Sigmoid colon (tissue), 7 donors: ENCODE data around the gene NUF2. TPM values are rescaled to one million over a fixed set of nuclear protein-coding genes. Genes with fewer than 3 reads are reported as not detected.

Experiments used
- DNase-seq: peaks from one replicate; pipeline ENCODE4 v3.0.0-alpha.2; 2019
- H3K27ac ChIP-seq, 4 donors: fragments of 200-600 bp; sonication (generic); one replicate each; pipeline ENCODE4 v1.5.1; 2016 to 2019; ENCODE audit warnings: mild to moderate bottlenecking in 1 of 4
- H3K27me3 ChIP-seq, 3 donors: fragments of 200-600 bp; sonication (generic); one replicate each; pipeline ENCODE4 v1.5.1; 2019; ENCODE audit warnings: mild to moderate bottlenecking in 1 of 3
- H3K36me3 ChIP-seq, 4 donors: fragments of 200-600 bp; sonication (generic); one replicate each; pipeline ENCODE4 v1.5.1; 2016 to 2019
- H3K4me1 ChIP-seq, 4 donors: fragments of 200-600 bp; sonication (generic); one replicate each; pipeline ENCODE4 v1.5.1; 2017 to 2019
- H3K4me3 ChIP-seq, 4 donors: fragments of 200-600 bp; sonication (generic); one replicate each; pipeline ENCODE4 v1.5.1; 2017 to 2019; ENCODE audit warnings: mild to moderate bottlenecking in 2 of 4, moderate library complexity in 1 of 4
- H3K9me3 ChIP-seq, 4 donors: fragments of 200-600 bp in 3 of 4; sonication (generic) in 3 of 4; one replicate each; pipeline versions ENCODE4 v1.5.1 to v1.6.1; 2013 to 2019
- EP300 ChIP-seq, 4 donors: sonication (generic); formaldehyde crosslinking; IDR thresholded peaks; one replicate each; pipeline ENCODE4 v1.6.1; 2017; ENCODE audit warnings: antibody characterized with exemption in 4 of 4
- POLR2A ChIP-seq, 2 donors: fragments of 450-650 bp; IDR thresholded peaks; one replicate each; pipeline ENCODE4 v1.6.1; 2016; ENCODE audit warnings: antibody characterized with exemption in 2 of 2, mild to moderate bottlenecking in 2 of 2, moderate library complexity in 2 of 2
- POLR2AphosphoS5 ChIP-seq, 4 donors: sonication (generic); formaldehyde crosslinking; IDR thresholded peaks; one replicate each; pipeline ENCODE4 v1.6.1; 2017; ENCODE audit warnings: antibody characterized with exemption in 4 of 4
- WGBS, 2 donors: extraction: QIAGEN DNeasy Blood & Tissue Kit; methylation state at CpG; one replicate each; pipeline ENCODE4 v1.1.7; 2013; 5-methylcytosine and 5-hydroxymethylcytosine counted together
- intact Hi-C: fragments of 100-400 bp; cut with DNase I; formaldehyde crosslinking; loops from one replicate; pipeline ENCODE4 v1.15.1; 2023
- polyA plus RNA-seq, 3 donors: library from polyadenylated mRNA; stranded (reverse); fragments of 200-250 nt; gene quantifications; one replicate each; pipeline ENCODE4 v1.2.3, GENCODE V29; 2013
- total RNA-seq, 4 donors: library from RNA; depleted of rRNA; stranded (reverse); fragments of >200 nt; gene quantifications; one replicate each; pipeline ENCODE4 v1.1.0, GENCODE V29; 2016
- TF ChIP-seq, protein P1 (sequence below), 4 experiments: fragments of 450-650 bp in 3 of 4; fragments of 200-600 bp in 1 of 4; IDR thresholded peaks; one replicate each; pipeline ENCODE4 v1.5.1; 2016 to 2019; ENCODE audit warnings: antibody characterized with exemption in 4 of 4, mild to moderate bottlenecking in 3 of 4, moderate library complexity in 2 of 4
- donor health status: healthy with polysubstance abuse.
- donor health status: Bipolar disorder and iron deficiency.
- donor health status: healthy.

Gene NUF2
- total and polyA plus RNA-seq, 7 donors = 0.36 to 8.4 (median 1.9) TPM; not detected in 2

DNA sequence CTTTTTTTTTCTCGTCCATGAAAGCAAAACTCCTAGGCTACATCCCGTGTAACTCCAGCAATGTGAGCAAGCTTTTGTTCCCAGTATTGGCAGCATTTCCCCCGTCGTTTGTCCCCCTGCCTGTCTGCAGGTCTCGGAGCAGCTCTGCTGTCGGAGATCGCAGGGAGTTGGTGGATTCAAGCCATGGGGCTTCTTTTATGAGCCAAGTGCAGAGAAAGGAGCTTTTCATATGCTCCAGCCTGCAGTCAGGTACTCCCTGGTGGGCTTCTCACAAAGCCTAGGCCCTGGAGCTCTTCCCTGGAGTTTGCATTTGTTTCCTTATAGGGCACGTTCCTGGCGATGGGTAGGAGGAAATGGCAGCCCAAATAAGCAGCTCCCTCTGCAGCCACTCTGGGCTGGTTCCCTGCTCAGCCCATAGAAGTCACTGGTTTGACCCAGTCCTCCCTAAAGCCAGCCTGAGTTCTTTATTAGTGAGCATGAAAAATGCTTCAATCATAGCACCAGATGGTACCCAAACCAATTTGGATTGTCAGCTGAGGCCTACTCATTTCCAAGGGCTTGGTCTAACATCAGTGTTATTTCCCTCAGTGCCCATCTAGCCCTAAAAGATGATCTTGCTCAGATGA lies 78.3 kb downstream of the NUF2 start:
- H3K36me3 ChIP-seq = no peaks in the 10 kb centered on the region
- intact Hi-C loops = loop anchor here (10.0 kb wide), 1 partner anchor 1665 kb away; no protein-coding TSS in a partner anchor
- peaks cover 0 to 30% (median 0%) of the 10 kb centered on the region in 4 donors for H3K4me1 ChIP-seq
- no peak for DNase-seq
- peak overlapping the region in 1 of 4 donors; percentile 36 for H3K27ac ChIP-seq
- H3K4me3 ChIP-seq = no peak overlapping the region
- TF ChIP-seq POLR2AphosphoS5 (IDR thresholded peaks at IDR 0.05) (no peak), EP300 (IDR thresholded peaks at IDR 0.05) (no peak), POLR2A (IDR thresholded peaks at IDR 0.05) (no peak)
- TF ChIP-seq, protein P1, sequence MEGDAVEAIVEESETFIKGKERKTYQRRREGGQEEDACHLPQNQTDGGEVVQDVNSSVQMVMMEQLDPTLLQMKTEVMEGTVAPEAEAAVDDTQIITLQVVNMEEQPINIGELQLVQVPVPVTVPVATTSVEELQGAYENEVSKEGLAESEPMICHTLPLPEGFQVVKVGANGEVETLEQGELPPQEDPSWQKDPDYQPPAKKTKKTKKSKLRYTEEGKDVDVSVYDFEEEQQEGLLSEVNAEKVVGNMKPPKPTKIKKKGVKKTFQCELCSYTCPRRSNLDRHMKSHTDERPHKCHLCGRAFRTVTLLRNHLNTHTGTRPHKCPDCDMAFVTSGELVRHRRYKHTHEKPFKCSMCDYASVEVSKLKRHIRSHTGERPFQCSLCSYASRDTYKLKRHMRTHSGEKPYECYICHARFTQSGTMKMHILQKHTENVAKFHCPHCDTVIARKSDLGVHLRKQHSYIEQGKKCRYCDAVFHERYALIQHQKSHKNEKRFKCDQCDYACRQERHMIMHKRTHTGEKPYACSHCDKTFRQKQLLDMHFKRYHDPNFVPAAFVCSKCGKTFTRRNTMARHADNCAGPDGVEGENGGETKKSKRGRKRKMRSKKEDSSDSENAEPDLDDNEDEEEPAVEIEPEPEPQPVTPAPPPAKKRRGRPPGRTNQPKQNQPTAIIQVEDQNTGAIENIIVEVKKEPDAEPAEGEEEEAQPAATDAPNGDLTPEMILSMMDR (IDR thresholded peaks at IDR 0.05) = no peak
- H3K27me3 ChIP-seq = no peaks in the 10 kb centered on the region
- no peaks in the 10 kb centered on the region for H3K9me3 ChIP-seq
- WGBS, 2 donors = 67 to 90% methylated on average over 9 of the region's 9 CpGs

DNA sequence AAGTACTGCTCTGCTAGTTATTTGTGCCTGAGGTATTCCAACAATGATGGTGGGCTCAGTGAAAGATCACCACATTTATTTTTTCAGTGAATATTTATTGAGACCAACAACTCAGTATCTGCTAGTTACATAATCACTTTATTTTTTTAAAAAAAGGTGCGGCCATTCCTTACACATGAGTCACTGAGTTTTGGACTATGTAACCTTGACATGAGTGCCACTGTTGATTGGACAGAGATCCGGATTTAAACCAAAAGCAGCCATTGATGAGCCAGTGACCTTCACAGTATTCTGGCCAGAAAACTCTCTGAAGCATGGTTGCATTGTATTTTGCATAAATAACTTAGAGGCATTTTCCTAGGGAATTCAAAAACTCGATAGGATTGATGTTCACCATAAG lies 79.5 kb downstream of the NUF2 start:
- Histone ChIP-seq H3K4me3 (no peak overlapping the region), H3K9me3 (no peaks in the 10 kb centered on the region), H3K27ac (no peak overlapping the region), H3K27me3 (no peaks in the 10 kb centered on the region), H3K4me1 (peaks cover 0 to 27% (median 3%) of the 10 kb centered on the region in 4 donors), H3K36me3 (no peaks in the 10 kb centered on the region)
- no peak for DNase-seq
- no peak for TF ChIP-seq POLR2AphosphoS5 (IDR thresholded peaks at IDR 0.05)
- TF ChIP-seq POLR2A (IDR thresholded peaks at IDR 0.05) = no peak
- TF ChIP-seq EP300 (IDR thresholded peaks at IDR 0.05) = no peak
- 62 to 85% methylated on average over 3 of the region's 3 CpGs for WGBS, 2 donors
- intact Hi-C loops = loop anchor here (10.0 kb wide), 1 partner anchor 1664 kb away; no protein-coding TSS in a partner anchor

Other genes starting within 250 kb of the NUF2 start
- gene RGS5, start 119.0 kb upstream of the NUF2 start, total RNA-seq = 100 to 1,000 TPM; 155 to 285 (median 187) TPM
- gene RGS5, start 119.0 kb upstream of the NUF2 start, polyA plus RNA-seq = 10 to 100 TPM in 1 of 3 donors, 1 to 10 TPM in 2; 2.8 to 26.0 (median 7.2) TPM